HG03342 (cell line): Measurements from ENCODE around the gene OTOGL.

Experiments
- ATAC-seq: cut with Tn5 transposase; IDR thresholded peaks from one replicate; pipeline ENCODE4 v1.9.1; 2021; ENCODE audit warnings: mild to moderate bottlenecking, moderate library complexity; ENCODE audit not compliant: unreplicated experiment

OTOGL gene

DNA sequence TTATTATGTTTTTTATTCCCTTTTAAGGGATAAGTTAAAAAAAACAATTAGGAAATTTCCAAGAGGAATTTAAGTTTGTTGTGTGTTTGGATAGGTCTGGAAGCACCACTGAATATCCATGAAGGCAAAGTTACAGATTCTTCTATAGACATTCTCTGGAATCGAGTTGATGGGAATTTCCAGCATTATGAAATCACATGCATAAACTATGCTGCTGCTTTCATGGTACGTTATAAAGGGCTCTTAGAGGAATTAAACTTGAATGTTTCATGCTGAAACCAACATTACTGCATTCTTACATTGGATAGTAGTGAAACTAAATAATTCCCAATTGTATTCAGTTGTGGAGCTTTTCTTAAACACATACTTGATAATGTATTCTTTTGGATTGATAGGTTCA is 323.2 kb downstream of the OTOGL start:
- ATAC-seq: no peak
